Natural killer cell (primary cell): ENCODE data around the gene ANKRD28. TPM values are rescaled to one million over a fixed set of nuclear protein-coding genes. Genes with fewer than 3 reads are reported as not detected.

Experiments used
- ATAC-seq, 3 donors: fragments of 150-1000 bp in 2 of 3; fragments of 200-7000 bp in 1 of 3; cut with Tn5 transposase; 1 replicate in 1 of 3; 2 replicates in 2 of 3; pipeline ENCODE4 v1.10.0; 2021; ENCODE audit warnings: mild to moderate bottlenecking in 2 of 3, moderate library complexity in 2 of 3
- DNase-seq, 2 donors: peaks; one replicate each; pipeline versions ENCODE4 v3.0.0 to v3.0.0-alpha.2; 2013 to 2021; ENCODE audit warnings: mixed read lengths in 1 of 2
- H3K27ac ChIP-seq: one replicate; pipeline ENCODE4 v1.5.1; 2013; ENCODE audit warnings: mild to moderate bottlenecking, low read length
- H3K27me3 ChIP-seq: one replicate; pipeline ENCODE4 v1.6.1; 2013; ENCODE audit warnings: low read length; ENCODE audit not compliant: control insufficient read depth, insufficient read depth
- H3K36me3 ChIP-seq: one replicate; pipeline ENCODE4 v1.6.1; 2013; ENCODE audit warnings: low read length; ENCODE audit not compliant: control insufficient read depth, insufficient read depth
- H3K4me1 ChIP-seq: one replicate; pipeline ENCODE4 v1.6.1; 2013; ENCODE audit warnings: low read length; ENCODE audit not compliant: control insufficient read depth, insufficient read depth
- H3K4me3 ChIP-seq: one replicate; pipeline ENCODE4 v1.5.1; 2013; ENCODE audit warnings: low read length
- H3K9me3 ChIP-seq: one replicate; pipeline ENCODE4 v1.6.1; 2013; ENCODE audit warnings: low read length; ENCODE audit not compliant: control insufficient read depth, insufficient read depth
- H3K27ac Mint-ChIP-seq, 2 donors: one replicate each; pipeline ENCODE4 v1.8.0; 2022; ENCODE audit warnings: mild to moderate bottlenecking in 2 of 2, mixed read lengths in 2 of 2, moderate library complexity in 1 of 2
- H3K27me3 Mint-ChIP-seq, 2 donors: one replicate each; pipeline ENCODE4 v1.8.0; 2022; ENCODE audit warnings: low read depth in 2 of 2, mixed read lengths in 2 of 2
- H3K36me3 Mint-ChIP-seq: one replicate; pipeline ENCODE4 v1.8.0; 2022; ENCODE audit warnings: mixed read lengths
- H3K4me1 Mint-ChIP-seq, 2 donors: one replicate each; pipeline ENCODE4 v1.8.0; 2022; ENCODE audit warnings: mixed read lengths in 2 of 2
- H3K4me3 Mint-ChIP-seq: one replicate; pipeline ENCODE4 v1.8.0; 2022; ENCODE audit warnings: mild to moderate bottlenecking, moderate library complexity, mixed read lengths
- H3K9me3 Mint-ChIP-seq, 2 donors: one replicate each; pipeline ENCODE4 v1.8.0; 2022; ENCODE audit warnings: mixed read lengths in 2 of 2
- WGBS: methylation state at CpG from one replicate; pipeline ENCODE4 v1.1.7; 2013; ENCODE audit warnings: missing lambda C conversion rate; ENCODE audit not compliant: insufficient coverage; 5-methylcytosine and 5-hydroxymethylcytosine counted together
- intact Hi-C: fragments of 100-400 bp; cut with micrococcal nuclease; formaldehyde crosslinking; loops from one replicate; pipeline ENCODE4 v1.14.2; 2022
- total RNA-seq, 4 donors: library from RNA; stranded (reverse); fragments of 120-200 nt in 1 of 4; gene quantifications; one replicate each; pipeline versions ENCODE4 v1.2.3 to v1.2.4, GENCODE V29; 2013 to 2022
- TF ChIP-seq, protein P1 (sequence below): fragments of 200-600 bp; IDR thresholded peaks from one replicate; pipeline ENCODE4 v1.8.0; 2022; ENCODE audit warnings: antibody characterized with exemption

The ANKRD28 gene
- total RNA-seq, 3 donors from 2014 or later (not counting 1 experiment from before 2014, with no cell fraction given): 58.0 to 99.7 (median 91.7) TPM

GRCh38 chr3:15781637-15782402, 16.0 kb downstream of the ANKRD28 start:
- peaks cover 7% of the 10 kb centered on the region for H3K36me3 ChIP-seq
- intact Hi-C loops: no loop called here
- no peaks in the 10 kb centered on the region for H3K9me3 ChIP-seq
- H3K4me3 ChIP-seq: no peak overlapping the region
- no peaks in the 10 kb centered on the region for H3K4me1 ChIP-seq
- no peaks in the 10 kb centered on the region for H3K9me3 Mint-ChIP-seq
- peaks cover 28 to 51% of the 10 kb centered on the region in 2 donors for H3K4me1 Mint-ChIP-seq
- peaks cover 15% of the 10 kb centered on the region for H3K36me3 Mint-ChIP-seq
- H3K27ac Mint-ChIP-seq: no peak overlapping the region
- DNase-seq: no peak
- H3K4me3 Mint-ChIP-seq: no peak overlapping the region
- TF ChIP-seq, protein P1, sequence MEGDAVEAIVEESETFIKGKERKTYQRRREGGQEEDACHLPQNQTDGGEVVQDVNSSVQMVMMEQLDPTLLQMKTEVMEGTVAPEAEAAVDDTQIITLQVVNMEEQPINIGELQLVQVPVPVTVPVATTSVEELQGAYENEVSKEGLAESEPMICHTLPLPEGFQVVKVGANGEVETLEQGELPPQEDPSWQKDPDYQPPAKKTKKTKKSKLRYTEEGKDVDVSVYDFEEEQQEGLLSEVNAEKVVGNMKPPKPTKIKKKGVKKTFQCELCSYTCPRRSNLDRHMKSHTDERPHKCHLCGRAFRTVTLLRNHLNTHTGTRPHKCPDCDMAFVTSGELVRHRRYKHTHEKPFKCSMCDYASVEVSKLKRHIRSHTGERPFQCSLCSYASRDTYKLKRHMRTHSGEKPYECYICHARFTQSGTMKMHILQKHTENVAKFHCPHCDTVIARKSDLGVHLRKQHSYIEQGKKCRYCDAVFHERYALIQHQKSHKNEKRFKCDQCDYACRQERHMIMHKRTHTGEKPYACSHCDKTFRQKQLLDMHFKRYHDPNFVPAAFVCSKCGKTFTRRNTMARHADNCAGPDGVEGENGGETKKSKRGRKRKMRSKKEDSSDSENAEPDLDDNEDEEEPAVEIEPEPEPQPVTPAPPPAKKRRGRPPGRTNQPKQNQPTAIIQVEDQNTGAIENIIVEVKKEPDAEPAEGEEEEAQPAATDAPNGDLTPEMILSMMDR: no peak
- WGBS: 91% methylated on average over 4 of the region's 6 CpGs
- no peaks in the 10 kb centered on the region for H3K27me3 ChIP-seq
- H3K27ac ChIP-seq: no peak overlapping the region
- H3K27me3 Mint-ChIP-seq: no peaks in the 10 kb centered on the region
- ATAC-seq: no peak

GRCh38 chr3:15781131-15781530, 16.6 kb downstream of the ANKRD28 start:
- H3K4me3 Mint-ChIP-seq: no peak overlapping the region
- H3K27me3 Mint-ChIP-seq: no peaks in the 10 kb centered on the region

GRCh38 chr3:15779111-15779510, 18.7 kb downstream of the ANKRD28 start:
- no peak for ATAC-seq
- no peak overlapping the region for H3K4me3 Mint-ChIP-seq
- H3K4me3 ChIP-seq: no peak overlapping the region
- peaks cover 1% of the 10 kb centered on the region for H3K36me3 Mint-ChIP-seq
- H3K27ac Mint-ChIP-seq: no peak overlapping the region
- no peaks in the 10 kb centered on the region for H3K36me3 ChIP-seq
- intact Hi-C loops: no loop called here
- peaks cover 34 to 55% of the 10 kb centered on the region in 2 donors for H3K4me1 Mint-ChIP-seq
- TF ChIP-seq, protein P1: no peak
- H3K27me3 Mint-ChIP-seq: no peaks in the 10 kb centered on the region
- H3K9me3 ChIP-seq: no peaks in the 10 kb centered on the region
- H3K4me1 ChIP-seq: no peaks in the 10 kb centered on the region
- 100% methylated on average over 1 of the region's 1 CpG for WGBS
- no peak for DNase-seq
- no peak overlapping the region for H3K27ac ChIP-seq
- no peaks in the 10 kb centered on the region for H3K27me3 ChIP-seq
- no peaks in the 10 kb centered on the region for H3K9me3 Mint-ChIP-seq

More at GRCh38 chr3:15781131-15781530, 16.6 kb downstream of the ANKRD28 start:
- Histone ChIP-seq H3K4me1 (no peaks in the 10 kb centered on the region), H3K27me3 (no peaks in the 10 kb centered on the region), H3K9me3 (no peaks in the 10 kb centered on the region), H3K4me3 (no peak overlapping the region), H3K36me3 (peaks cover 6% of the 10 kb centered on the region), H3K27ac (no peak overlapping the region)
- ATAC-seq: no peak
- intact Hi-C loops: no loop called here
- DNase-seq: no peak
- TF ChIP-seq, protein P1: no peak
- peaks cover 15% of the 10 kb centered on the region for H3K36me3 Mint-ChIP-seq
- no peak overlapping the region for H3K27ac Mint-ChIP-seq
- H3K4me1 Mint-ChIP-seq: peaks cover 32 to 55% of the 10 kb centered on the region in 2 donors
- H3K9me3 Mint-ChIP-seq: no peaks in the 10 kb centered on the region
